22Rv1 (cell line): Measurements from ENCODE around the gene DHX32.

ENCODE experiments used
- ZFX ChIP-seq: fragments of 450-650 bp; IDR thresholded peaks from 2 replicates; pipeline ENCODE4 v1.6.1; 2017; ENCODE audit warnings: antibody characterized with exemption, borderline replicate concordance
- TF ChIP-seq, protein P1 (sequence below): fragments of 450-650 bp; IDR thresholded peaks from 2 replicates; pipeline ENCODE4 v1.5.1; 2017; ENCODE audit warnings: mild to moderate bottlenecking

DNA sequence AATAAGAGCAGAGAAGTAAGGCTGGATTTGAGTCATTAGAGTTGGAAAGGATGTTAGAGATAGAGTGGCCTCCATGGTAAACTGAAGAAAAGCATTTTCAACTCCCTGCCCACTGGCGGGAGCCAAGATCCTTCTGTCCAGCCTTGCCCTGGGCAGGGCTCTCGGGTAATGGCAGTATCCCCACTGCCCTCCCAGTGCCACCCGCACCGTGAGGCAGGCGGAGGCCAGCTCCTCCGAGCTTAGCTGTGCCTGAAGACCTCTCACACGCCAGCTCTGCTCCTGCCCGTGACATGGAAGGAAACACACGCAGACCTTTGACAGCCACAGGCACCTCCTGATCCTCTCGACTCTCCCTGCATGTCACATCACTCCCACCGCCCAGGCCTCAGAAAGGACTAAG, 35.5 kb downstream of the DHX32 start:
- TF ChIP-seq ZFX: no peak
- TF ChIP-seq, protein P1, sequence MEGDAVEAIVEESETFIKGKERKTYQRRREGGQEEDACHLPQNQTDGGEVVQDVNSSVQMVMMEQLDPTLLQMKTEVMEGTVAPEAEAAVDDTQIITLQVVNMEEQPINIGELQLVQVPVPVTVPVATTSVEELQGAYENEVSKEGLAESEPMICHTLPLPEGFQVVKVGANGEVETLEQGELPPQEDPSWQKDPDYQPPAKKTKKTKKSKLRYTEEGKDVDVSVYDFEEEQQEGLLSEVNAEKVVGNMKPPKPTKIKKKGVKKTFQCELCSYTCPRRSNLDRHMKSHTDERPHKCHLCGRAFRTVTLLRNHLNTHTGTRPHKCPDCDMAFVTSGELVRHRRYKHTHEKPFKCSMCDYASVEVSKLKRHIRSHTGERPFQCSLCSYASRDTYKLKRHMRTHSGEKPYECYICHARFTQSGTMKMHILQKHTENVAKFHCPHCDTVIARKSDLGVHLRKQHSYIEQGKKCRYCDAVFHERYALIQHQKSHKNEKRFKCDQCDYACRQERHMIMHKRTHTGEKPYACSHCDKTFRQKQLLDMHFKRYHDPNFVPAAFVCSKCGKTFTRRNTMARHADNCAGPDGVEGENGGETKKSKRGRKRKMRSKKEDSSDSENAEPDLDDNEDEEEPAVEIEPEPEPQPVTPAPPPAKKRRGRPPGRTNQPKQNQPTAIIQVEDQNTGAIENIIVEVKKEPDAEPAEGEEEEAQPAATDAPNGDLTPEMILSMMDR: no peak
